Neutrophil (primary cell): ENCODE measurements around the gene METTL16.

Source experiments
- H3K27ac ChIP-seq: fragments of 200-600 bp; sonication (generic); 2 replicates; pipeline ENCODE4 v1.5.1; 2016; ENCODE audit warnings: mild to moderate bottlenecking, moderate library complexity
- H3K27me3 ChIP-seq: fragments of 200-600 bp; sonication (generic); 2 replicates; pipeline ENCODE4 v1.6.0; 2016; ENCODE audit warnings: mild to moderate bottlenecking
- H3K36me3 ChIP-seq: fragments of 200-600 bp; sonication (generic); 2 replicates; pipeline ENCODE4 v1.5.1; 2017
- H3K4me1 ChIP-seq, 2 experiments: fragments of 200-600 bp in 1 of 2; sonication (generic) in 1 of 2; 1 replicate in 1 of 2; 2 replicates in 1 of 2; pipeline versions ENCODE4 v1.5.1 to v1.6.1; 2013 to 2016; ENCODE audit warnings: low read depth in 1 of 2, low read length in 1 of 2, mild to moderate bottlenecking in 1 of 2, moderate library complexity in 1 of 2; ENCODE audit not compliant: control insufficient read depth in 1 of 2, insufficient read depth in 1 of 2
- H3K4me3 ChIP-seq, 2 experiments: fragments of 200-600 bp in 1 of 2; sonication (generic) in 1 of 2; 1 replicate in 1 of 2; 2 replicates in 1 of 2; pipeline ENCODE4 v1.5.1; 2013 to 2016; ENCODE audit warnings: low read depth in 1 of 2, low read length in 1 of 2, mild to moderate bottlenecking in 1 of 2, moderate library complexity in 1 of 2
- H3K9me3 ChIP-seq: fragments of 200-600 bp; sonication (generic); 2 replicates; pipeline ENCODE4 v1.5.1; 2016
- TF ChIP-seq, protein P1 (sequence below): fragments of 200-600 bp; sonication (generic); IDR thresholded peaks from 2 replicates; pipeline ENCODE4 v1.5.1; 2016; ENCODE audit warnings: antibody characterized with exemption

Gene METTL16

DNA sequence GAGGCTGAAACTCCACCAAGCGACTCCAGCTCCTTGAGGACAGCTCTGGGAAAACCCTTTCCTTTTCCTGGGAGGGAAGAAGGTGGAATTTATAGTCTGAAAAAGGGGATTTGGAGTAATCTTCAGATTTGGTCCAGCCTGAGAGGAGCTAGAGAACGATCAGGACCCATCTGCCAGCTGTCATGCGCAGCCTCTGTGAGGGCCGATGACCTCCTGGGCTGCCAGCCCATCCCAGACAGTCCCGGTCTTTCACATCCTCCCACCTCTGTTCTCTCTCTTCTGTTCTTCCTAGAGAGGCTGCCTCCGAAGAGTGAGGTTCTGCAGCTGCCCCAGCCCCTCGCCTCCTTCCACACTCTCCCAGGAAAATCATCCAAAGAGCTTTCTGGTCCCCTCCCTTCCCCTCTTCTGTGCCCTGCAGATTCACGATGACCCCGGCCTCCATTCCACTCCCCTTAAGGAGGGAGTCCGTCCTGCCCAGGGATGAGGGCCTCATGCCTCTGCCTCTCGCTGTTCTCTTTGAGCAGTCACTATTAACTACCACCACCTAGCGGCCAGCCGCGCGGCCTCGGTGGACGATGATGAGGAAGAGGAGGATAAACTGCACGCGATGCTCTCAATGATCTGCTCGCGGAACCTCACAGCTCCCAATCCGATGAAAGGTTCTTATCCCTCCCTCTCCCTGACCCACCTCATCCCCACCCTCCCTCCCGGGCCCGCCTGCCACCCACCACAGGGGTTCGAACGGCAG is 144.8 kb downstream of the METTL16 start:
- TF ChIP-seq, protein P1, sequence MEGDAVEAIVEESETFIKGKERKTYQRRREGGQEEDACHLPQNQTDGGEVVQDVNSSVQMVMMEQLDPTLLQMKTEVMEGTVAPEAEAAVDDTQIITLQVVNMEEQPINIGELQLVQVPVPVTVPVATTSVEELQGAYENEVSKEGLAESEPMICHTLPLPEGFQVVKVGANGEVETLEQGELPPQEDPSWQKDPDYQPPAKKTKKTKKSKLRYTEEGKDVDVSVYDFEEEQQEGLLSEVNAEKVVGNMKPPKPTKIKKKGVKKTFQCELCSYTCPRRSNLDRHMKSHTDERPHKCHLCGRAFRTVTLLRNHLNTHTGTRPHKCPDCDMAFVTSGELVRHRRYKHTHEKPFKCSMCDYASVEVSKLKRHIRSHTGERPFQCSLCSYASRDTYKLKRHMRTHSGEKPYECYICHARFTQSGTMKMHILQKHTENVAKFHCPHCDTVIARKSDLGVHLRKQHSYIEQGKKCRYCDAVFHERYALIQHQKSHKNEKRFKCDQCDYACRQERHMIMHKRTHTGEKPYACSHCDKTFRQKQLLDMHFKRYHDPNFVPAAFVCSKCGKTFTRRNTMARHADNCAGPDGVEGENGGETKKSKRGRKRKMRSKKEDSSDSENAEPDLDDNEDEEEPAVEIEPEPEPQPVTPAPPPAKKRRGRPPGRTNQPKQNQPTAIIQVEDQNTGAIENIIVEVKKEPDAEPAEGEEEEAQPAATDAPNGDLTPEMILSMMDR: no peak
- H3K4me3 ChIP-seq: no peak overlapping the region
- no peaks in the 10 kb centered on the region for H3K27me3 ChIP-seq
- H3K9me3 ChIP-seq: no peaks in the 10 kb centered on the region
- peaks cover 70% of the 10 kb centered on the region for H3K36me3 ChIP-seq
- H3K4me1 ChIP-seq: peaks cover 13 to 15% of the 10 kb centered on the region in 2 experiments
- H3K27ac ChIP-seq: no peak overlapping the region
